Skeletal muscle tissue (tissue), 4 donors: ENCODE measurements around the gene HNRNPUL1. TPM values are rescaled to one million over a fixed set of nuclear protein-coding genes. Genes with fewer than 3 reads are reported as not detected.

Source experiments
- H3K27ac ChIP-seq: one replicate; pipeline ENCODE4 v1.7.0; 2013; ENCODE audit warnings: mild to moderate bottlenecking, low read depth, low read length, inconsistent platforms
- H3K27me3 ChIP-seq, 3 donors: one replicate each; pipeline ENCODE4 v1.7.0; 2013; ENCODE audit warnings: low read length in 3 of 3; ENCODE audit not compliant: control insufficient read depth in 3 of 3, insufficient read depth in 3 of 3
- H3K36me3 ChIP-seq, 3 donors: one replicate each; pipeline ENCODE4 v1.7.0; 2013; ENCODE audit warnings: low read length in 3 of 3; ENCODE audit not compliant: control insufficient read depth in 3 of 3, insufficient read depth in 3 of 3
- H3K4me1 ChIP-seq, 3 donors: one replicate each; pipeline ENCODE4 v1.7.0; 2013; ENCODE audit warnings: low read length in 3 of 3, mild to moderate bottlenecking in 3 of 3; ENCODE audit not compliant: control insufficient read depth in 3 of 3, insufficient read depth in 3 of 3
- H3K4me3 ChIP-seq, 3 donors: one replicate each; pipeline ENCODE4 v1.7.0; 2013; ENCODE audit warnings: low read length in 3 of 3
- H3K9ac ChIP-seq, 3 donors: one replicate each; pipeline ENCODE4 v1.7.0; 2013; ENCODE audit warnings: low read length in 3 of 3, mild to moderate bottlenecking in 3 of 3, moderate library complexity in 2 of 3, low read depth in 1 of 3
- H3K9me3 ChIP-seq, 3 donors: one replicate each; pipeline ENCODE4 v1.7.0; 2013; ENCODE audit warnings: low read length in 3 of 3; ENCODE audit not compliant: control insufficient read depth in 3 of 3
- total RNA-seq: library from RNA; depleted of rRNA; stranded (reverse); fragments of >200 nt; gene quantifications from one replicate; pipeline ENCODE4 v1.2.3, GENCODE V29; 2014
- donor health status: Osteomylitis.

HNRNPUL1 gene
- total RNA-seq, 1 donor from 2014 or later: 68.4 TPM

DNA sequence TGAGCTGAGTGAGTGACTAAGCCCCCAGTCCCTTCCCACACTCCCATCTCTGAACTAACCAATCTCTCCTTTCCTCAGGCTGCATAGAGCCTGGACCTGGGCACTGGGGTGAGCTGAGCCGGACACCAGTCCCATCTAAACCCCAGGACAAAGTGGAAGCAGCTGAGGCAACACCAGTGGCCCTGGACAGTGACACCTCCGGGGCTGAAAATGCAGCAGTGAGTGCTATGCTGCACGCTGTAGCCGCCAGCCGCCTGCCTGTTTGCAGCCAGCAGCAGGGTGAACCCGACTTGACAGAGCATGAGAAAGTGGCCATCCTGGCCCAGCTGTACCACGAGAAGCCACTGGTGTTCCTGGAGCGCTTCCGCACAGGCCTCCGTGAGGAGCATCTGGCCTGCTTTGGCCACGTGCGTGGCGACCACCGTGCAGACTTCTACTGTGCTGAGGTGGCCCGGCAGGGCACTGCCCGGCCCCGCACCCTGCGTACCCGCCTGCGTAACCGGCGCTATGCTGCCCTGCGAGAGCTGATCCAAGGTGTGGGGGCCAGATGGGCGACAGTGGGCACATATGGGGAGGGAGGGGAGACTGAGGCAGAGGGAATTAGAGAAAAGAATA is 52.2 kb downstream of the HNRNPUL1 start:
- H3K9ac ChIP-seq: no peak overlapping the region
- no peaks in the 10 kb centered on the region for H3K9me3 ChIP-seq
- no peaks in the 10 kb centered on the region for H3K27me3 ChIP-seq
- H3K4me1 ChIP-seq: peaks cover 13 to 21% (median 18%) of the 10 kb centered on the region in 3 donors
- H3K4me3 ChIP-seq: no peak overlapping the region
- H3K36me3 ChIP-seq: peaks cover 59 to 65% (median 62%) of the 10 kb centered on the region in 3 donors
- no peak overlapping the region for H3K27ac ChIP-seq

DNA sequence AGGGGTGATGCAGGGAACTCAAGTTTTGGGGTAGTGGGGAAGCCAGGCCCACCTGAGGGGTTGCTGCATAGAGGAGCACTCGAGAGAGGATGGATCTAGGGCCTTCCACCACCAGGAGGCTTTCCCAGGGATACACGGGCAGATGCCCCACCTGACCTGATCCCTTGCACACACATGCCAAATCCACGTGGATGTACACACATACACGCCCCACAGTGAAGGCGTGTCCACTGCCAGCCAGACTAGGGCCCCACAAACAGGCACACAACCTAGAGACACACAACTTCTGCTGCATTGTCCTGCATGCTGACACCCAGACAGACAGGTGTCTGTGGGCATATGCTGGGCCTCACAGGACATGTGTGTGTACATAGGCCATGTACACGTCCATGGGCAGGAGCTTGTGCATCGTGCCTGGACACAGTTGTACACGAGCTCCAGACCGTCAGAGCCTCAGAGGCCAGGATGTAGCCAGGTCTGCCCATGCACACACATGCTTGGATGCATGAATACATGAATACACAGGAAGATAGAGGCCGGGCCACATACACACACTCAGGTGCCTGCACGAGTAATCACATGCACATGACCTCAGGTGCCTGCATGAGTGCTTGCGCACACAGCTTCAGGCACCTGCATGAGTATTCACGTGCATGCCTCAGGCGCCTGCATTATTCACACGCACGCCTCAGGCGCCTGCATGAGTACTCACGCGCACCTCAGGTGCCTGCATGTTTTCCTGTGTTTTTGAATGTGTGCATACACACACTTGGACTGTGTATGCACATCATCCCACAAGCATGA is 54.7 kb downstream of the HNRNPUL1 start:
- Histone ChIP-seq H3K36me3 (peaks cover 48 to 60% (median 53%) of the 10 kb centered on the region in 3 donors), H3K27ac (no peak overlapping the region), H3K27me3 (no peaks in the 10 kb centered on the region), H3K9ac (no peak overlapping the region), H3K9me3 (no peaks in the 10 kb centered on the region), H3K4me1 (peaks cover 27 to 29% (median 28%) of the 10 kb centered on the region in 3 donors), H3K4me3 (no peak overlapping the region)

DNA sequence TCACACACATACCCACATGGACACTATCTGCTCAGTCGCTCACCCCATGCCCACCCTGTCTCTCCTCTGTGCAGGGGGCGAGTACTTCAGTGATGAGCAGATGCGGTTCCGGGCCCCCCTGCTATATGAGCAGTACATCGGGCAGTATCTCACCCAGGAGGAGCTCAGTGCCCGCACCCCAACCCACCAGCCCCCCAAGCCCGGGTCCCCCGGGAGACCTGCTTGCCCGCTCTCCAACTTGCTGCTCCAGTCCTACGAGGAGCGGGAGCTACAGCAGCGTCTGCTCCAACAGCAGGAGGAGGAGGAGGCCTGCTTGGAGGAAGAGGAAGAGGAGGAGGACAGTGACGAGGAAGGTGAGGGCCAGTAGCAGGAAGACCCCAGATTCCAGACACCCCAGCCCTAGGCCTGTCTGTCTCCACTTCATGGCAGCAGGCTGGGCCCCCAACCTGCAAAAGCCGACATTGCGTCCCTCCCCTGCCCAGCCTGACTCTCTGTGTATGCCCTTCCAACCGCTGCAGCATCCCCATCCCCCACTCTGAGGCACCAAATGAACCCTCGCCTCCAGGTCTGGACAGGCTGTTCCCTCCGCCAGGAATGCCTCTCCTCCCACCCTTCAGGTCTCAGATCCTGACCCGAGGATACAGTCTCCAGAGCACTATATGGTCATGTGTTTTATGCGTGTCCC is 55.5 kb downstream of the HNRNPUL1 start:
- Histone ChIP-seq H3K27me3 (no peaks in the 10 kb centered on the region), H3K36me3 (peaks cover 48 to 60% (median 54%) of the 10 kb centered on the region in 3 donors), H3K9ac (no peak overlapping the region), H3K27ac (no peak overlapping the region), H3K4me1 (peaks cover 32 to 37% (median 35%) of the 10 kb centered on the region in 3 donors), H3K9me3 (no peaks in the 10 kb centered on the region), H3K4me3 (no peak overlapping the region)

DNA sequence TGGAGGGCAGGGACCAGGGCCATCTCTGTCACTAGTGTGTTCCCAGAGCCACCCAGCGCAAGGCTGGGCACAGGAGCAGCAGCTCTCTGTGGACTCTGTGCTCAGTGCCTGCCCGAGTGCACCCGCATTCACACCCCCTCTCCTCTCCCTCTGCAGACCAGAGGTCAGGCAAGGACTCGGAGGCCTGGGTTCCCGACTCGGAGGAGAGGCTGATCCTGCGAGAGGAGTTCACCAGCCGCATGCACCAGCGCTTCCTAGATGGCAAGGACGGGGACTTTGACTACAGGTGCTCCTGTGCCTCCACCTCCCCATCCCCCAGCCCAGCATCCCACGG is 56.0 kb downstream of the HNRNPUL1 start:
- H3K9ac ChIP-seq: no peak overlapping the region
- H3K4me3 ChIP-seq: no peak overlapping the region
- no peaks in the 10 kb centered on the region for H3K27me3 ChIP-seq
- no peak overlapping the region for H3K27ac ChIP-seq
- H3K4me1 ChIP-seq: peaks cover 34 to 42% (median 40%) of the 10 kb centered on the region in 3 donors
- no peaks in the 10 kb centered on the region for H3K9me3 ChIP-seq
- peaks cover 48 to 60% (median 54%) of the 10 kb centered on the region in 3 donors for H3K36me3 ChIP-seq

DNA sequence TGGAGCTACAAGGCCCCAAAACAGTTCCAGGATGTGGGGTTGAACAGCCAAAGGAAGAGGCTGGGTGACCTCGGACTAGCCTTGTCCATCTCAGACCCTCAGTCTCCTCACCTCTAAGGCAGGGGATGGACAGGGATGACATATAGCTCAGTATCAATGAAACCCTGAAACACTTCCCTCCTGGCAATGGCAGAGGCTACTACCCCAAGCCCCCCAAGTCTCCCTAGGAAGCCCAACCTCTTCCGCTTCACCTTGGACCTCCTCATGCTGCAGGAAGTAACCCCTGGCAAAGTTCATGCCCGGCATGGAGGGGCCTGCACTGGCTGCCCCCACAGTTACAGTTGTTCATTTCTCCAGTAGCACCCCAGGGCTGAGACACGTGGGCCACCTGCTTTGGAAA is 56.4 kb downstream of the HNRNPUL1 start:
- no peak overlapping the region for H3K27ac ChIP-seq
- peaks cover 48 to 60% (median 54%) of the 10 kb centered on the region in 3 donors for H3K36me3 ChIP-seq
- H3K27me3 ChIP-seq: no peaks in the 10 kb centered on the region
- no peak overlapping the region for H3K4me3 ChIP-seq
- no peak overlapping the region for H3K9ac ChIP-seq
- H3K9me3 ChIP-seq: no peaks in the 10 kb centered on the region
- H3K4me1 ChIP-seq: peaks cover 38 to 46% (median 44%) of the 10 kb centered on the region in 3 donors

DNA sequence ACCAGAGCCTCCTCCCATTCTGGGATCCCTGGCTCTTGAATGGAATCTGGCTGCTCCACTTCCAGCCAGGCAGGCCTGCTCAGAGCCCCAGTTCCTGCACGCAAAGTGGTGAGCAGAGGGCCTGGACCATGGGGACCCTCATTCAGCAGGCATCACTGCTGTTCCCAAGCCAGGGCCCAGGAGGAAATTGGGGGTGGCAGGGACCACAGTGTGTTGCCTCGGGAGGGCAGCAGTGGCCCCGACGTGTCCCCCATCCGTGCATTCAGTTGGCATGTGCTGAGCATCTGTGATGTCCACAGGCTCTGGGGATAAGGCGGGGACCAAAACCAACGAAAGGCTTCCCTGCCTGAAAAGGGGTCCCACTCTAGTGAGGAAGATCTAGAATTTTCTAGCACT is 57.0 kb downstream of the HNRNPUL1 start:
- peaks cover 45 to 60% (median 48%) of the 10 kb centered on the region in 3 donors for H3K36me3 ChIP-seq

DNA sequence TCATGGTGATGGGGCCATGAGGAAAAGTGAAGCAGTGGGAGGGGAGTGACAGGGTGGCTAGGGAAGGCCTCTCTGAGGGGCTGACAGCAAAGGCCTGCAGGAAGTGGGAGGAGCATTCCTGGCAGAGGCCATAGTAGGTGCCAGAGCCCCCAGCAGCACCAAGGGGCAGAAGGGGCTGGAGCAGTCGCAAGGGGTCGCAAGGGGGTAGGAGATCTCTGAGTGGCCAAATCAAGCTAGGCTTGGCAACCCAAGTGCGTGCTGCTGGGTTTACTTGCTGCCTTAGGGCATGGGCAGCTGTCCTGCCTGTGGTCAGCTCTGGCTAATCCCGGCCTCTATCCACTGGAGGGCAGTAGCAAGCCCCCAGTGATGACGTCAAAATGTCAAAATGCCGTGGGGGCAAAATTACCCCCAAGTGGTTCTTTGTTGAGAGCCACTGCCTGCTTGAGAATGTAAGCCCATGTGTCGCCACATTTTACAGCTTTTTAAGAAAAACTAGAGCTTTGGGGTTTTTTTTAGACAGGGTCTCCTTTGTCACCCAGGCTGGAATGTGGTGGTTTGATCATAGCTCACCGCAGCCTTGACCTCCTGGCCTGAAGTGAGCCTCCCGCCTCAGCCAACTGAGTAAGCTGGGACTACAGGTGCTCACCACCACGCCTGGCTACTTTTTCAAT is 57.6 kb downstream of the HNRNPUL1 start:
- no peaks in the 10 kb centered on the region for H3K27me3 ChIP-seq
- peak overlapping the region in 1 of 3 donors; percentile 29 for H3K4me3 ChIP-seq
- peaks cover 49 to 58% (median 56%) of the 10 kb centered on the region in 3 donors for H3K4me1 ChIP-seq
- peak overlapping the region; percentile 89 for H3K27ac ChIP-seq
- peak overlapping the region in 2 of 3 donors; percentile 1 to 64 for H3K9ac ChIP-seq
- no peaks in the 10 kb centered on the region for H3K9me3 ChIP-seq
- peaks cover 39 to 55% (median 43%) of the 10 kb centered on the region in 3 donors for H3K36me3 ChIP-seq

More for the DNA sequence above, 57.0 kb downstream of the HNRNPUL1 start:
- H3K27me3 ChIP-seq: no peaks in the 10 kb centered on the region
- peaks cover 44 to 52% (median 50%) of the 10 kb centered on the region in 3 donors for H3K4me1 ChIP-seq
- H3K9me3 ChIP-seq: no peaks in the 10 kb centered on the region
- H3K4me3 ChIP-seq: no peak overlapping the region
- peak overlapping the region in 2 of 3 donors; percentile 1 to 64 for H3K9ac ChIP-seq
- peak overlapping the region; percentile 89 for H3K27ac ChIP-seq

DNA sequence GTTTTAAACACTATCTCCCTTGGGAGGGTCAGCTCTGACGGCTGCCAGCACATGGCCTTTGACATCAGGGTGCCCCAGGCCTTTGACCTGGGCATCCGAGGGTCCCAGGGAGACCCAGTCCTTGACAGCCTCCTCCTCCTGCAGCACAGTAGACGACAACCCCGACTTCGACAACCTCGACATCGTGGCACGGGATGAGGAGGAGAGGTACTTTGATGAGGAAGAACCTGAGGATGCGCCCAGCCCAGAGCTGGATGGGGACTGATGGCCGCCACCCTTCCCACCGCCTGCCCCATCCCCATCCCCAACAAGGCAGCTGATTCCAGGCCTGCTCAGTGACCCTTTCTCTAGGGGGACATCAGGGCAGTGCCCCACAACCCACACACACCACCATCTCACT is 58.3 kb downstream of the HNRNPUL1 start:
- H3K27ac ChIP-seq: peak overlapping the region; percentile 89
- no peaks in the 10 kb centered on the region for H3K27me3 ChIP-seq
- H3K4me3 ChIP-seq: no peak overlapping the region
- peaks cover 54 to 65% (median 63%) of the 10 kb centered on the region in 3 donors for H3K4me1 ChIP-seq
- peaks cover 34 to 48% (median 35%) of the 10 kb centered on the region in 3 donors for H3K36me3 ChIP-seq
- no peaks in the 10 kb centered on the region for H3K9me3 ChIP-seq
- H3K9ac ChIP-seq: peak overlapping the region in 2 of 3 donors; percentile 20 to 64

DNA sequence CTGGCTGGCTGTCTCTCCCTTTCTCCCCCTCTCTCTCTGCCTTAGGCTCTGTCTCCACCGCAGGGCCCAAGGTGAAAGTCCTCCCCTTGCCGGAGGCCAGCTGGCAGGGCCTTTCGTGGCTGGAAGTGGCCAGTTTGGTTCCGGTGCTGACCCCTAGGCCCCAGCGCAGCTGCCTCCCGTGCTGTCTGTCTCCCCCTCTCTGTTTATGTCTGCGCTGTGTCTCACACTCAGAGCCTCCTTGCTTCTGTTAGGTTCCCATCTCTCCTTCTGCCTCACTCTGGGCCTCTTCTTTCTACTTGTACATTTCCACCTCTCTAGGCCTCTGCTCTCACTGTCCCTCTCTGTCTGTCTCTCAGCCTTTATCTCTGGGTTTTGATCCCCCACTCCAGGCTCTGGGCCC is 58.9 kb downstream of the HNRNPUL1 start:
- peaks cover 31 to 44% (median 35%) of the 10 kb centered on the region in 3 donors for H3K36me3 ChIP-seq
- H3K27ac ChIP-seq: peak overlapping the region; percentile 89
- H3K4me1 ChIP-seq: peaks cover 59 to 70% (median 69%) of the 10 kb centered on the region in 3 donors
- no peak overlapping the region for H3K4me3 ChIP-seq
- H3K27me3 ChIP-seq: no peaks in the 10 kb centered on the region
- H3K9me3 ChIP-seq: no peaks in the 10 kb centered on the region
- H3K9ac ChIP-seq: peak overlapping the region in 2 of 3 donors; percentile 20 to 64
